Endothelial cell of umbilical vein (primary cell): ENCODE measurements around the gene PRRC2A. TPM values are rescaled to one million over a fixed set of nuclear protein-coding genes. Genes with fewer than 3 reads are reported as not detected.

Source experiments
- BruUV-seq: library from RNA; stranded (reverse); fragments of 400-500 nt; replicated peaks from 2 replicates; lab custom pipeline; 2021; lab: Mats Ljungman, UMichigan
- CTCF ChIA-PET: fragments of 300-600, 350-600 bp; sonication (Branson Sonifier 250); formaldehyde crosslinking; loops from one replicate; lab custom pipeline; 2021; ENCODE audit warnings: antibody characterized with exemption, inconsistent platforms; lab: Charles Lee
- POLR2A ChIA-PET: fragments of 300-600, 350-600 bp; sonication (Branson Sonifier 250); formaldehyde crosslinking; loops from one replicate; lab custom pipeline; 2021; ENCODE audit warnings: antibody characterized with exemption, inconsistent platforms; lab: Charles Lee
- DNase-seq: peaks from one replicate; pipeline ENCODE4 v3.0.0-alpha.2; 2011; ENCODE audit warnings: low read depth, low spot score
- FAIRE-seq: peaks from 2 replicates; lab custom pipeline; 2011; peaks lifted over from hg19 to GRCh38; lab: Jason Lieb, UNC
- H2AFZ ChIP-seq: 2 replicates; pipeline ENCODE4 v1.6.0; 2012; ENCODE audit warnings: low read depth, low read length, control low read depth, inconsistent platforms
- H3K27ac ChIP-seq: 2 replicates; pipeline ENCODE4 v1.5.1; 2011; ENCODE audit warnings: low read depth, mild to moderate bottlenecking, control low read depth, low read length, moderate library complexity; ENCODE audit not compliant: insufficient read depth
- H3K27me3 ChIP-seq, 2 experiments: 2 replicates each; pipeline versions ENCODE4 v1.6.0 to v1.6.1; 2011; ENCODE audit warnings: low read length in 2 of 2, mixed read lengths in 1 of 2; ENCODE audit not compliant: control insufficient read depth in 2 of 2, insufficient read depth in 2 of 2
- H3K36me3 ChIP-seq, 2 experiments: 2 replicates in 1 of 2; 3 replicates in 1 of 2; pipeline ENCODE4 v1.5.1; 2011; ENCODE audit warnings: low read length in 2 of 2, mild to moderate bottlenecking in 1 of 2, moderate library complexity in 1 of 2; ENCODE audit not compliant: control insufficient read depth in 2 of 2, insufficient read depth in 2 of 2; ENCODE audit errors: extremely low read depth in 1 of 2
- H3K4me1 ChIP-seq: 3 replicates; pipeline ENCODE4 v1.5.1; 2011; ENCODE audit warnings: mild to moderate bottlenecking, low read length; ENCODE audit not compliant: control insufficient read depth, insufficient read depth; ENCODE audit errors: extremely low read depth
- H3K4me2 ChIP-seq: 2 replicates; pipeline ENCODE4 v1.6.1; 2011; ENCODE audit warnings: low read length, control low read depth, mixed read lengths; ENCODE audit not compliant: insufficient read depth
- H3K4me3 ChIP-seq, 3 experiments: fragments of 200-600 bp in 1 of 3; sonication (generic), shearing (Covaris generic) in 1 of 3; replicated peaks in 1 of 3; 2 replicates each; pipeline ENCODE4 v1.5.1; 2011 to 2016; ENCODE audit warnings: control low read depth in 3 of 3, low read length in 3 of 3, mild to moderate bottlenecking in 2 of 3, inconsistent platforms in 1 of 3, low read depth in 1 of 3, moderate library complexity in 1 of 3; ENCODE audit not compliant: insufficient read depth in 1 of 3
- H3K79me2 ChIP-seq: 2 replicates; pipeline ENCODE4 v1.6.0; 2012; ENCODE audit warnings: low read length, inconsistent platforms; ENCODE audit not compliant: control insufficient read depth, insufficient read depth
- H3K9ac ChIP-seq: replicated peaks from 2 replicates; pipeline ENCODE3; 2011; ENCODE audit warnings: low read length, control low read depth; ENCODE audit not compliant: insufficient read depth; ENCODE audit errors: extremely low read depth
- H3K9me1 ChIP-seq: replicated peaks from 3 replicates; pipeline ENCODE4 v1.6.0; 2011; ENCODE audit warnings: mild to moderate bottlenecking, low read length; ENCODE audit not compliant: control insufficient read depth, insufficient read depth; ENCODE audit errors: extremely low read depth
- H3K9me3 ChIP-seq: replicated peaks from 2 replicates; pipeline ENCODE4 v1.5.1; 2012; ENCODE audit warnings: low read length, inconsistent platforms; ENCODE audit not compliant: control insufficient read depth, insufficient read depth
- H4K20me1 ChIP-seq: replicated peaks from 2 replicates; pipeline ENCODE3; 2011; ENCODE audit warnings: mild to moderate bottlenecking, low read length; ENCODE audit not compliant: control insufficient read depth, insufficient read depth; ENCODE audit errors: extremely low read depth
- CTCF ChIP-seq, 2 donors: IDR thresholded peaks; 1 replicate in 1 of 2; 2 replicates in 1 of 2; pipeline ENCODE4 v1.5.1; 2011; ENCODE audit warnings: low read length in 2 of 2, mild to moderate bottlenecking in 2 of 2, moderate library complexity in 2 of 2, control low read depth in 1 of 2, inconsistent platforms in 1 of 2, low read depth in 1 of 2; ENCODE audit not compliant: insufficient read depth in 1 of 2; ENCODE audit errors: extremely low read depth in 1 of 2
- EZH2 ChIP-seq: IDR thresholded peaks from 2 replicates; pipeline ENCODE4 v1.6.1; 2012; ENCODE audit warnings: borderline replicate concordance, low read depth, mild to moderate bottlenecking, moderate library complexity, low read length, inconsistent platforms; ENCODE audit not compliant: severe bottlenecking
- FOS ChIP-seq: IDR thresholded peaks from 2 replicates; pipeline ENCODE4 v1.6.1; 2011; ENCODE audit warnings: mild to moderate bottlenecking, low read length, moderate library complexity, borderline replicate concordance; ENCODE audit not compliant: insufficient read depth
- GATA2 ChIP-seq: IDR thresholded peaks from 2 replicates; pipeline ENCODE4 v1.7.0; 2011; ENCODE audit warnings: low read depth, mild to moderate bottlenecking, moderate library complexity, mixed read lengths, low read length; ENCODE audit not compliant: insufficient read length, insufficient read depth
- JUN ChIP-seq: IDR thresholded peaks from 2 replicates; pipeline ENCODE4 v1.6.1; 2011; ENCODE audit warnings: borderline replicate concordance, low read depth; ENCODE audit not compliant: insufficient read length, insufficient read depth
- MYC ChIP-seq: IDR thresholded peaks from one replicate; pipeline ENCODE4 v1.6.1; 2011; ENCODE audit warnings: mild to moderate bottlenecking, low read depth, low read length
- POLR2A ChIP-seq: IDR thresholded peaks from 2 replicates; pipeline ENCODE4 v1.6.1; 2012; ENCODE audit warnings: low read depth, mild to moderate bottlenecking, control low read depth, low read length
- POLR2AphosphoS5 ChIP-seq: IDR thresholded peaks from 2 replicates; pipeline ENCODE4 v1.6.1; 2012; ENCODE audit warnings: low read depth, mild to moderate bottlenecking, control low read depth, low read length, moderate library complexity; ENCODE audit not compliant: insufficient read depth
- dilution Hi-C: fragments of 300-500 bp; cut with MboI; formaldehyde crosslinking; loops from one replicate; pipeline ENCODE4 v1.15.0; 2019; ENCODE audit warnings: low sequenced_read_pairs; ENCODE audit not compliant: extremely low pct_ligation_motif_present
- intact Hi-C: fragments of 100-400 bp; cut with micrococcal nuclease; formaldehyde crosslinking; loops from one replicate; pipeline ENCODE4 v1.10.0; 2022
- polyA plus RNA-seq, 4 experiments: library from polyadenylated mRNA; depleted of rRNA in 3 of 4; stranded (reverse) in 3 of 4; unstranded in 1 of 4; fragments of >200 nt; gene quantifications; 2 replicates each; pipeline versions ENCODE4 v1.2.1 to v1.2.3, GENCODE V29; 2011 to 2012; ENCODE audit warnings: missing spikeins in 1 of 4
- total RNA-seq: library from RNA; stranded (reverse); gene quantifications from 2 replicates; pipeline ENCODE4 v1.2.3, GENCODE V29; 2021
- TF ChIP-seq, protein P1 (sequence below): IDR thresholded peaks from 2 replicates; pipeline ENCODE4 v1.6.1; 2011; ENCODE audit not compliant: insufficient read depth, insufficient read length

PRRC2A gene
- total and polyA plus RNA-seq, 2 donors (not counting 3 experiments of a cell fraction or from before 2014, with no cell fraction given) = 88.4 to 229 TPM

- Histone ChIP-seq H3K27me3 (no peaks in the 10 kb centered on the region), H3K27ac (no peak overlapping the region), H3K9ac (no peak overlapping the region), H3K4me1 (no peaks in the 10 kb centered on the region), H3K9me1 (no peaks in the 10 kb centered on the region), H4K20me1 (peaks cover 3% of the 10 kb centered on the region), H2AFZ (no peak overlapping the region), H3K4me3 (no peak overlapping the region), H3K79me2 (peaks cover 14% of the 10 kb centered on the region), H3K4me2 (no peak overlapping the region), H3K9me3 (no peaks in the 10 kb centered on the region), H3K36me3 (peaks cover 46 to 79% of the 10 kb centered on the region in 2 experiments)
- TF ChIP-seq POLR2AphosphoS5 = no peak
- no peak for TF ChIP-seq JUN
- TF ChIP-seq GATA2 = no peak
- no peak for TF ChIP-seq EZH2
- no peak for TF ChIP-seq FOS
- no peak for TF ChIP-seq CTCF (IDR thresholded peaks at IDR 0.05; ENCODE audit: extremely low read depth in 1 of 2, insufficient read depth in 1 of 2, low read depth in 1 of 2, low read length in 2 of 2)
- TF ChIP-seq, protein P1, sequence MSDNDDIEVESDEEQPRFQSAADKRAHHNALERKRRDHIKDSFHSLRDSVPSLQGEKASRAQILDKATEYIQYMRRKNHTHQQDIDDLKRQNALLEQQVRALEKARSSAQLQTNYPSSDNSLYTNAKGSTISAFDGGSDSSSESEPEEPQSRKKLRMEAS = no peak
- no peak for TF ChIP-seq MYC
- no peak for TF ChIP-seq POLR2A
- dilution Hi-C loops (no loop called here), intact Hi-C loops (no loop called here)
- no peak for DNase-seq
- ChIA-PET CTCF (interaction anchor here (1.3 kb wide), 1 partner anchor 183 kb away, joined by 3 read pairs; no protein-coding TSS in a partner anchor), POLR2A (interaction anchor here (0.9 kb wide), 1 partner anchor 9 kb away, joined by 3 read pairs; no protein-coding TSS in a partner anchor)
- no peak for FAIRE-seq
- no TSS peak for BruUV-seq
Measured at GRCh38 chr6:31634969-31635575, 14.6 kb downstream of the PRRC2A start.
